KG1 (cell line): ENCODE measurements around the gene AKR1C3.
"Not testable (repeated sequence)": the region's sequence is repeated elsewhere in the genome, so short reads cannot be mapped to it uniquely, and the experiment has no call there.

Source experiments
- DNase-seq: peaks from one replicate; lab custom pipeline; 2025; lab: John Stamatoyannopoulos, UW

AKR1C3 gene

GRCh38 chr10:5089865-5090264 lies 4.3 kb upstream of the AKR1C3 start:
- DNase-seq = peak; percentile 3

- DNase-seq = no peak
These were observed 3.7 kb upstream of the AKR1C3 start for GRCh38 chr10:5090551-5090950.

GRCh38 chr10:5091196-5091595 lies 3.0 kb upstream of the AKR1C3 start:
- DNase-seq = no peak

GRCh38 chr10:5092375-5092774 lies 1.8 kb upstream of the AKR1C3 start:
- no peak for DNase-seq

GRCh38 chr10:5092848-5093790 lies 1.1 kb upstream of the AKR1C3 start:
- no peak for DNase-seq

DNA sequence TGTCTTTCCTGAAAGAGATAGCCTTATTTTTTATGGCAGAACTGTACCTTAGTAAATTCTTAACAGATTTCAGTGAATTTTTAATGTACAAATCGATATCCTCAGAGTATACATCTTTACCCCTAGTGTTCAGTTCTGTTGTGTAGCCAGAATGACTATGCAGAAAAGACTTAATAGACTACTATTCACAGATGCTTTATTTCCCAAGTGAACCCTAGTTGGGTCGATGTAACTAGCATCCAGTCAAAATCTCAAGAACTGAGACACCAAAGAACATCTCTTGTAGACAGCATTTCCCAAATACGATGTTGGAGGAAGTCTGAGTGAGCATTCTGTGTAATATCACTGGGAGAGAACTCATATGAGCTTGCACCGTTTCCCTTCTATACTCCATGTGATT lies 1.5 kb downstream of the AKR1C3 start:
- DNase-seq = no peak

DNA sequence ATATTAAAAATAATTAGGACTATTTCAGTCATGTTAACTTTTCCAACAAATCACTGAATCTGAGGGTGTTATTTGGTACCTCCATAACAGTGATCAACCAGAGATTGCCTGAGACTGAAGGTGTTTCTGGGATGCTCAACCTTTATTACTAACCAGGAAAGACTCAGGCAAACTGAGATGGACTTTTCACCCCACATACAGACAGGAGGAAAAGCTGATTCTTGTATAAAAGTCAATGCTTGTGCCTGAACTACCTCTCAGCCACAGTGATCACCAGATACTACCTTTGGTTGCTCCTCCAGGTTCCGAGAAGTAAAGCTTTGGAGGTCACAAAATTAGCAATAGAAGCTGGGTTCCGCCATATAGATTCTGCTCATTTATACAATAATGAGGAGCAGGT lies 1.9 kb downstream of the AKR1C3 start:
- DNase-seq = no peak

DNA sequence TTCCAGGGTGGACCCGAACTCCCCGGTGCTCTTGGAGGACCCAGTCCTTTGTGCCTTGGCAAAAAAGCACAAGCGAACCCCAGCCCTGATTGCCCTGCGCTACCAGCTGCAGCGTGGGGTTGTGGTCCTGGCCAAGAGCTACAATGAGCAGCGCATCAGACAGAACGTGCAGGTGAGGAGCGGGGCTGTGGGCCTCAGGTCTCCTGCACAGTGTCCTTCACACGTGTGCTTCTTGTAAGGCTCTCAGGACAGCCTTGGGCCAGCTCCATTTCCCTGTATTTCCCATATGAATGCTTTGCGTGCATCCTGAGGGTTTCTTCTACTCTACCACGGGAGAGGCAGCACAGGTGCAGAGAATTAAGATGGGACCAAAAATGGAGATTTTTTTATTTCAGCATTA lies 8.3 kb downstream of the AKR1C3 start:
- not testable (repeated sequence) for DNase-seq

GRCh38 chr10:5103481-5103880 lies 9.3 kb downstream of the AKR1C3 start:
- no peak for DNase-seq

DNA sequence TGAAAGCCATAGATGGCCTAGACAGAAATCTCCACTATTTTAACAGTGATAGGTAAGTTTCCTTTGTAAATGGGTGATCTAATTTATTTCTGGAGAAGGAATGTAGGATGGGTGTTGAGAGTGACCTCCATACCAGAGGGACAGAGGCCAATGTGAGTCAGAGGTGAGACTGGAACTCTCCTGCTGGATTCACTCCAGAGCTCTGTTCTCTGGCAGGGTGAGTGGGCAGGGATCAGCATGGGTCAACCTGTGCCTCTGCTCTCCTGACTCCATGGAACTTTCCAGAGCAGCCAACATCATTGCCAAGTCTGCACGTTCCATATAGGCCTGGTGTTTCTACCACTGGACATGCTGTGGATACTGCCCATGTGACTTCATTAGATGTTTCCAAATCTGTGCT lies 11.4 kb downstream of the AKR1C3 start:
- DNase-seq = no peak

- no peak for DNase-seq
These were observed 12.3 kb downstream of the AKR1C3 start for GRCh38 chr10:5106553-5106952.

- DNase-seq = no peak
These were observed 13.8 kb downstream of the AKR1C3 start for GRCh38 chr10:5107860-5108526.

- DNase-seq = no peak
These were observed 14.6 kb downstream of the AKR1C3 start for GRCh38 chr10:5108658-5109416.

- DNase-seq = not testable (repeated sequence)
These were observed 15.6 kb downstream of the AKR1C3 start for GRCh38 chr10:5109861-5110260.

DNA sequence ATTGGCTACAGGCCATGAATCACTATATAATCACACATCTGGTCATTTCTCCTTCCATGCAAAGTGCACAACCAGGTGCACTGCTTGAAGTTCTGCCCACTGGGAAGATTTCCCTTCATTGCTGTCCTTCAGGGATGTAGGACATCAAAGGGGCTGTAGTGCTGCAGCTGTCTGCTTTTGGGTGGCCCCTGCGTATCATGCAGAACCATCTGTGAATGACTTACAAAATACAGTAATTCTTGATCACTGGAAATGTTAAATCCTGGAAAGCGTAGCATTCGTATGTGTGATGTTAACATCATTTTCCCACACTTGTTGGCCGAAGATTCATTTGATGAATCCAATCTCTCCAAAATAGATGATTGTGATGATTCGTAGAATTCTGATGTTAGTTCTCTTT lies 22.4 kb downstream of the AKR1C3 start:
- DNase-seq = no peak

DNA sequence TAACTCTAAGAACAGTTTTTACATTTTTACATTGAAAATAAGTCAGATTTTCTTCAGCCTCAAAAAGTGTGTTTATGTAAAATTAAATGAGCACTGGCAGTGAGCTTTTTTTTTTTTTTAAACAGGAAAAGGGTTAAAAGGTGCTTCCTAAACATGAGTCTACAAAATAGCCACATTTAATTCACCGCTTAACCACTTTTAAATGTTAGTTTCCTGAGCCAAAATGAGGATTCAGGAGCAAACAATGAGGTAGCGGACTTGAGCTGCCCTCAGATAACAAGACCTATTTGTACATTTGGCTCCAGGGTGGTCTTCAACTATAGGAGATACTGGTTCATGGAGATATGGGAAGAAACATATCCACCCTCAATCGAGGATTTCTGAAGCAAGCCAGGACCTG lies 22.8 kb downstream of the AKR1C3 start:
- DNase-seq = peak; percentile 28

GRCh38 chr10:5119997-5120396 lies 25.8 kb downstream of the AKR1C3 start:
- DNase-seq = not testable (repeated sequence)

DNA sequence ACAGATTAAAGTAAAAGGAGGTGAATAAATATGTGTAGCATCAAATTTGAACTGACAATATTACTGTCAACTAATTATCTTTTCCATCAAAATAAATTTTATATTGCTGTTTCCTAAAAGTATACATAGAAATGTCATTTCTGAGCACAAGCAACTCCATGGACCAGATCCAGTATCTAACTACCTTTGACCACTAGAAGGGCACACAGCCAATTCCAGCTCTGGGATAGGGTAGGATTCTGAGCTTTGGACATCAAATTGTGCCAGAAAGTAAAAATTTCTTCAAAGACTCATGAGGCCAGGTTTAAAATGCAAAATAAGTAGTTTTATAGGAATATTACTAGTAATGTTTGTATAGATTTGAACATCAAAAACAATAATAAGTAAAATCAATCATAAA lies 29.7 kb downstream of the AKR1C3 start:
- DNase-seq = no peak

DNA sequence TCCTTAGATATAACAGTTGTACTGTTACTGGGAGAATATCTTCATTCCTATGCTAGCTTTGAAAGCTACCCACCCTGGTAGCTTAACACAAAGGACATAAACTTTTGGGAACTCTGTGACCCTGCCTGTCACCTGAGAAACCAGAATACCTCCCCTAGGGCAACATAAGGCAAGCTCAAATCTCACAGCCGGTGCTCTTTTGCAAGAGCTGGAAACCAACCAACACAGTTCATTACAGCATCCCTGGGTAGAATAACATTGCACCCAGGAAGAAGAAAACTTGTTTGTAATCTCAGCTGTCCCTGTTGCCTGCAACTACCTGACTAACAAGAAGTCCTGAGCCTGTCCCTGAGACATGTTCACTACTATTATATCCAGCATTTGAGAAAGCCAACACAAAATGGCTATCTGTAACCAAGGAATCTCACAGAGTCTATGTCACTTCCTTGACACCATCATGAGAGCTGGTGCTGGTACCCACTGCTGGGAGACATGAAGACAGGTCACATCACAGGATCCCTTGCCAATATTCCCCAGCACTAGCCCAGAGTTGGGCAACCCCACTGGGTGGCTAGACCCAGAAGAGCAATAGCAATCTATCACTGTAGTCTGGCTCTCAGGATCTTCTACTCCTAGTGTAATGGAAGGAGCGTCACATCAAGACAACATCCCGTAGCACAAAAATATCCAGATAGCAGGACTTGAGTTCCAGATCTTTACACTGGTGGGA lies 31.3 kb downstream of the AKR1C3 start:
- DNase-seq = no peak

DNA sequence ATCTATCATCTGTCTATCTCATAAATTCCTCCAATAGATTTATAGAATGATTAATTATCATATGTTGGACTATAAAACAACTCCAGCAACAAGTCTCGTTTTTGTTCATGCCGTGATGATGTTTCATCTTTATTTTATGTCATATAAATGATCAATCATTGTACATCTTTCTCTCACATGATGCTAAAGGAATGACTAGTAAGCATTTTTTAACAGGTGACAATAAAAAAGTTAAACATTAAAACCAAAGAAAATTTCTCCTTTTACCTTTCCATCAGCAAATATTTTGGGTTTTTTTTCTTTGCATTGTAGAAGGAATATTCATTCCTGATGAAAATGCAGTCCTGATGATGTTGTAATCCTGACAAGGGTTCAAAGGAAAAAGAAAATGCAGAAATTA lies 41.4 kb downstream of the AKR1C3 start:
- DNase-seq = no peak

DNA sequence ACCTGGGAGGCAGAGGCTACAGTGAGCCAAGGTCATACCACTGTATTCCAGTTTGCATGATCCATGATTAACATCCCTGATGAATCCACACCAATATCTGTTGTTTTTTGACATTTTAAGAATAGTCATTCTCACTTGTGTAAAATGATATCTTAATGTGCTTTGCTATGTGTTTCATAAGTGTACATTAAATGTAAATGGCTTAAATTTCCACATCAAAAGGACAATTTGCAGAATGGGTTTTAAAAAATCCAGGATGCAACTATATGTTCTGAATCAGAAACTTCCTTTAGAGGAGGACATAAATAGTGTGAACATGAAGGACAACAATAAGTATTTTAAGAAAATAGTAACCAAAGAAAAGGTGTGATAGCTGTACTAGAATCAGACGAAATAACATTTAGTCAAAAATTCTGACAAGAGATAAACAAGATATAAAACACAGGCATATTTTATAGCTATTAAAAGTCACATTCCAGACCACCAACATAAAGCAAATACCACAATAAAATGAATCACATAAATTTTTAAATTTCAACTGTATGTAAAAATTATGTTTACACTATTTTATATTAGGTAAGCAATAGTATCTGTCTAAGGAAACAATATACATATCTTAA lies 42.4 kb downstream of the AKR1C3 start:
- DNase-seq = no peak
